HepG2 (cell line): ENCODE results near the gene ARL2. TPM values are rescaled to one million over a fixed set of nuclear protein-coding genes. Genes with fewer than 3 reads are reported as not detected.
A peak's percentile ranks its signal among the peaks of the same experiment; 100 is the strongest.

ENCODE experiments used
- BHLHE40 ChIP-seq: IDR thresholded peaks from 2 replicates; pipeline ENCODE4 v1.6.1; 2011; ENCODE audit warnings: low read length, improper control_type of control experiment
- CCDC6 ChIP-seq: sonication (generic); formaldehyde crosslinking; IDR thresholded peaks from 2 replicates; pipeline ENCODE4 v1.8.1; 2022; ENCODE audit warnings: mild to moderate bottlenecking, missing genetic modification reagents, moderate library complexity
- CENPT ChIP-seq: sonication (generic); formaldehyde crosslinking; IDR thresholded peaks from 2 replicates; pipeline ENCODE4 v1.8.0; 2022; ENCODE audit warnings: low read depth, mild to moderate bottlenecking, moderate library complexity, missing genetic modification reagents
- FOSL2 ChIP-seq: sonication (generic); formaldehyde crosslinking; IDR thresholded peaks from 2 replicates; pipeline ENCODE4 v1.4.0; 2020; ENCODE audit warnings: missing genetic modification reagents
- FOXA3 ChIP-seq: IDR thresholded peaks from 2 replicates; pipeline ENCODE4 v1.6.1; 2016; ENCODE audit warnings: missing genetic modification reagents, missing compliant biosample characterization
- FOXJ3 ChIP-seq: sonication (generic); formaldehyde crosslinking; IDR thresholded peaks from 2 replicates; pipeline ENCODE4 v1.4.0; 2020; ENCODE audit warnings: missing genetic modification reagents, mild to moderate bottlenecking, borderline replicate concordance
- IKZF4 ChIP-seq: sonication (generic); formaldehyde crosslinking; IDR thresholded peaks from 2 replicates; pipeline ENCODE4 v1.5.1; 2020; ENCODE audit warnings: borderline replicate concordance, mild to moderate bottlenecking, low read depth, missing genetic modification reagents; ENCODE audit errors: not compliant biosample characterization
- MEIS2 ChIP-seq: sonication (generic); formaldehyde crosslinking; IDR thresholded peaks from 2 replicates; pipeline ENCODE4 v1.9.0; 2021; ENCODE audit warnings: mild to moderate bottlenecking, missing genetic modification reagents
- NR2C2 ChIP-seq: sonication (generic); formaldehyde crosslinking; IDR thresholded peaks from 2 replicates; pipeline ENCODE4 v1.4.0; 2020; ENCODE audit warnings: missing genetic modification reagents, mild to moderate bottlenecking, moderate library complexity, borderline replicate concordance
- RAD51 ChIP-seq: fragments of 450-650 bp; IDR thresholded peaks from 2 replicates; pipeline ENCODE4 v1.6.1; 2016; ENCODE audit warnings: borderline replicate concordance
- SYNCRIP ChIP-seq: fragments of 200-400 bp; formaldehyde crosslinking; IDR thresholded peaks from 2 replicates; pipeline ENCODE4 v1.6.1; 2018; ENCODE audit warnings: mild to moderate bottlenecking, low read depth, low read length; ENCODE audit not compliant: insufficient read depth
- TBX2 ChIP-seq: sonication (generic); formaldehyde crosslinking; IDR thresholded peaks from 2 replicates; pipeline ENCODE4 v1.5.0; 2020; ENCODE audit warnings: missing genetic modification reagents, mild to moderate bottlenecking, borderline replicate concordance
- XRCC5 ChIP-seq: fragments of 200-400 bp; formaldehyde crosslinking; optimal IDR thresholded peaks from 2 replicates; pipeline ENCODE3; 2017; ENCODE audit warnings: mild to moderate bottlenecking, low read length
- ZNF101 ChIP-seq: sonication (generic); formaldehyde crosslinking; IDR thresholded peaks from 2 replicates; pipeline ENCODE4 v1.4.0; 2020; ENCODE audit warnings: mild to moderate bottlenecking, low read depth, missing genetic modification reagents, borderline replicate concordance
- ZNF253 ChIP-seq: sonication (generic); formaldehyde crosslinking; IDR thresholded peaks from 2 replicates; pipeline ENCODE4 v1.8.0; 2022; ENCODE audit warnings: mild to moderate bottlenecking, missing genetic modification reagents, borderline replicate concordance
- ZNF33A ChIP-seq: sonication (generic); formaldehyde crosslinking; IDR thresholded peaks from 2 replicates; pipeline ENCODE4 v1.5.1; 2020; ENCODE audit warnings: missing genetic modification reagents, mild to moderate bottlenecking, moderate library complexity, borderline replicate concordance
- ZNF34 ChIP-seq: sonication (generic); formaldehyde crosslinking; IDR thresholded peaks from 2 replicates; pipeline ENCODE4 v1.4.0; 2020; ENCODE audit warnings: mild to moderate bottlenecking, missing genetic modification reagents, borderline replicate concordance
- ZNF652 ChIP-seq: IDR thresholded peaks from 2 replicates; pipeline ENCODE4 v1.6.1; 2016; ENCODE audit warnings: low read depth, borderline replicate concordance
- ZNF792 ChIP-seq: IDR thresholded peaks from 2 replicates; pipeline ENCODE4 v1.6.1; 2016
- ZNF879 ChIP-seq: sonication (generic); formaldehyde crosslinking; IDR thresholded peaks from 2 replicates; pipeline ENCODE4 v1.8.1; 2023; ENCODE audit warnings: missing genetic modification reagents
- polyA plus RNA-seq, 8 experiments: library from polyadenylated mRNA; depleted of rRNA in 3 of 8; stranded (reverse) in 7 of 8; unstranded in 1 of 8; fragments of >200 nt; fragmentation: Illumina TruSeq in 4 of 8; extraction: Trizol in 4 of 8; gene quantifications; 2 replicates each; pipeline versions ENCODE4 v1.2.1 to v1.2.3, GENCODE V29; 2011 to 2016; ENCODE audit warnings: low read depth in 4 of 8, missing spikeins in 1 of 8, mixed read lengths in 1 of 8; ENCODE audit not compliant: insufficient read depth in 1 of 8
- total RNA-seq, 5 experiments: library from RNA; depleted of rRNA; stranded (reverse); fragments of >200 nt; fragmentation: Illumina TruSeq; extraction: Trizol; gene quantifications; 2 replicates each; pipeline ENCODE4 v1.2.3, GENCODE V29; 2016; ENCODE audit warnings: low read depth in 1 of 5
- TF ChIP-seq, protein P1 (sequence below), 2 experiments: sonication (generic) in 1 of 2; formaldehyde crosslinking in 1 of 2; IDR thresholded peaks; 2 replicates each; pipeline versions ENCODE4 v1.5.1 to v1.6.1; 2011 to 2020; ENCODE audit warnings: borderline replicate concordance in 1 of 2, low read depth in 1 of 2, low read length in 1 of 2, mild to moderate bottlenecking in 1 of 2, missing genetic modification reagents in 1 of 2, moderate library complexity in 1 of 2
- TF ChIP-seq, protein P2 (sequence below): fragments of 450-650 bp; IDR thresholded peaks from 2 replicates; pipeline ENCODE4 v1.6.1; 2017; ENCODE audit warnings: mild to moderate bottlenecking
- TF ChIP-seq, protein P3 (sequence below): sonication (generic); formaldehyde crosslinking; IDR thresholded peaks from 2 replicates; pipeline ENCODE4 v1.4.0; 2020; ENCODE audit warnings: missing genetic modification reagents, mild to moderate bottlenecking, borderline replicate concordance

Gene ARL2
- total and polyA plus RNA-seq, 2 of the 13 experiments (the other 11 are each of a cell fraction or from before 2014, with no cell fraction given) = 82.9 to 84.4 TPM

DNA sequence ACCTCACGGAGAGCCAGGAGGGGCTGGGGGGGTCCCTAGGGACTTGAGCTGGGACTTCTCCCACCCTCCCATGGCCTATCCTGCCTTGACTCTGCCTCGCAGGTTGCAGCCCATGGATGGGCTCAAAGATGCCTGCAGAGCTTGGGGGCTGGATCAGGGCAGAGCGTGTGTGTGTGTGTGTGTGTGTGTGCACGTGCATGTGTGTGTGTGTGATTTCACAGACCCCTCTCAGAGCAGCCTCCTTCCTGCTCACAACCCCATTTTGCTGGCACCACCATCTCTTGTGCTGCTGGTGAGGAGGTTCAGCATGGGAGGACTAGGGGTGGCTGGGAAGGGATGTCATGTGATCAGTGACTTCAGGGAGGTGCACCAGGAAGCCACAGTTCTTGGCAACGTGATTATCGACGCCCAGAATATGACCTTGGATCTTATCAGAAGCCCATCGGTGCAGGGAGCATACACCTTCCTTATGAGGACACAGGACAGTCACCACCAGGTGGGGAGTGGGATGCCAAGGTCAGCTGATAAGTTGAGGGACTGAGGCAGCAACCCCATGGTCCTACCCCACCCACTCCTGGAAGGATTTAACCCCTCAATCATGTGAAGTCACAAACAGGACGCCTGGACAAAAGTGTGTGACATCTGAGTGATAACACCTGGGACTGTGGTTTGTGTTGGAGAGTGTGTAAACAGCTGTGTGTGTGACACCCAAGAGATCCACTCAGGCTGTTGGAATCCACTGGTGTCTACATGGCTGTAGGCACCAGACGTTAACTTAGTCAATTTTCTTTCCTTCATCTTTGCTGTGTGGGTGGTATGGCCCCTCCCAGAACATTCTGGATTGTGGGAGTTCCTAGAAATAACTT is 46.2 kb downstream of the ARL2 start (continued):
- TF ChIP-seq ZNF101 (CRISPR knock-in tag) (no peak), ZNF879 (CRISPR knock-in tag) (no peak), BHLHE40 (peak; percentile 63; the same call in 1 of the 2 replicates), RAD51 (peak; percentile 29; the same call in 1 of the 2 replicates), ZNF33A (CRISPR knock-in tag) (no peak), XRCC5 (no peak), FOSL2 (CRISPR knock-in tag) (no peak), FOXJ3 (CRISPR knock-in tag) (no peak), SYNCRIP (no peak), ZNF34 (CRISPR knock-in tag) (no peak), ZNF253 (CRISPR knock-in tag) (0 out of 2 replicates have a peak, but pooled peaks have one; percentile 12), CCDC6 (CRISPR knock-in tag) (no peak), NR2C2 (CRISPR knock-in tag) (0 out of 2 replicates have a peak, but pooled peaks have one; percentile 31), ZNF792 (CRISPR knock-in tag) (0 out of 2 replicates have a peak, but pooled peaks have one; percentile 38), FOXA3 (CRISPR knock-in tag) (peak; percentile 17; the same call in 1 of the 2 replicates), MEIS2 (no peak), CENPT (CRISPR knock-in tag) (no peak), IKZF4 (CRISPR knock-in tag) (no peak), ZNF652 (CRISPR knock-in tag) (0 out of 2 replicates have a peak, but pooled peaks have one; percentile 33), TBX2 (peak; percentile 33; the same call in 1 of the 2 replicates)
- TF ChIP-seq, protein P1, sequence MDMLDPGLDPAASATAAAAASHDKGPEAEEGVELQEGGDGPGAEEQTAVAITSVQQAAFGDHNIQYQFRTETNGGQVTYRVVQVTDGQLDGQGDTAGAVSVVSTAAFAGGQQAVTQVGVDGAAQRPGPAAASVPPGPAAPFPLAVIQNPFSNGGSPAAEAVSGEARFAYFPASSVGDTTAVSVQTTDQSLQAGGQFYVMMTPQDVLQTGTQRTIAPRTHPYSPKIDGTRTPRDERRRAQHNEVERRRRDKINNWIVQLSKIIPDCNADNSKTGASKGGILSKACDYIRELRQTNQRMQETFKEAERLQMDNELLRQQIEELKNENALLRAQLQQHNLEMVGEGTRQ (IDR thresholded peaks at IDR 0.05; ENCODE audit: low read depth, low read length) = peak; percentile 30; the same call in 1 of the 2 replicates
- TF ChIP-seq, protein P1 (CRISPR knock-in tag; IDR thresholded peaks at IDR 0.05; ENCODE audit: borderline replicate concordance) = peak; percentile 48; the same call in 1 of the 2 replicates
- TF ChIP-seq, protein P2, sequence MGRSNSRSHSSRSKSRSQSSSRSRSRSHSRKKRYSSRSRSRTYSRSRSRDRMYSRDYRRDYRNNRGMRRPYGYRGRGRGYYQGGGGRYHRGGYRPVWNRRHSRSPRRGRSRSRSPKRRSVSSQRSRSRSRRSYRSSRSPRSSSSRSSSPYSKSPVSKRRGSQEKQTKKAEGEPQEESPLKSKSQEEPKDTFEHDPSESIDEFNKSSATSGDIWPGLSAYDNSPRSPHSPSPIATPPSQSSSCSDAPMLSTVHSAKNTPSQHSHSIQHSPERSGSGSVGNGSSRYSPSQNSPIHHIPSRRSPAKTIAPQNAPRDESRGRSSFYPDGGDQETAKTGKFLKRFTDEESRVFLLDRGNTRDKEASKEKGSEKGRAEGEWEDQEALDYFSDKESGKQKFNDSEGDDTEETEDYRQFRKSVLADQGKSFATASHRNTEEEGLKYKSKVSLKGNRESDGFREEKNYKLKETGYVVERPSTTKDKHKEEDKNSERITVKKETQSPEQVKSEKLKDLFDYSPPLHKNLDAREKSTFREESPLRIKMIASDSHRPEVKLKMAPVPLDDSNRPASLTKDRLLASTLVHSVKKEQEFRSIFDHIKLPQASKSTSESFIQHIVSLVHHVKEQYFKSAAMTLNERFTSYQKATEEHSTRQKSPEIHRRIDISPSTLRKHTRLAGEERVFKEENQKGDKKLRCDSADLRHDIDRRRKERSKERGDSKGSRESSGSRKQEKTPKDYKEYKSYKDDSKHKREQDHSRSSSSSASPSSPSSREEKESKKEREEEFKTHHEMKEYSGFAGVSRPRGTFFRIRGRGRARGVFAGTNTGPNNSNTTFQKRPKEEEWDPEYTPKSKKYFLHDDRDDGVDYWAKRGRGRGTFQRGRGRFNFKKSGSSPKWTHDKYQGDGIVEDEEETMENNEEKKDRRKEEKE = no peak
- TF ChIP-seq, protein P3, sequence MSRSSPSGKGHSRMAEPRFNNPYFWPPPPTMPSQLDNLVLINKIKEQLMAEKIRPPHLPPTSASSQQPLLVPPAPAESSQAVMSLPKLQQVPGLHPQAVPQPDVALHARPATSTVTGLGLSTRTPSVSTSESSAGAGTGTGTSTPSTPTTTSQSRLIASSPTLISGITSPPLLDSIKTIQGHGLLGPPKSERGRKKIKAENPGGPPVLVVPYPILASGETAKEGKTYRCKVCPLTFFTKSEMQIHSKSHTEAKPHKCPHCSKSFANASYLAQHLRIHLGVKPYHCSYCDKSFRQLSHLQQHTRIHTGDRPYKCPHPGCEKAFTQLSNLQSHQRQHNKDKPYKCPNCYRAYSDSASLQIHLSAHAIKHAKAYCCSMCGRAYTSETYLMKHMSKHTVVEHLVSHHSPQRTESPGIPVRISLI (CRISPR knock-in tag) = no peak
